NCI-H1436 treated with DMSO at 0.1 percent for 48 hours (cell line): ENCODE results near the gene MINPP1.
"Not testable (repeated sequence)": the region's sequence is repeated elsewhere in the genome, so short reads cannot be mapped to it uniquely, and the experiment has no call there.

Experiments used
- DNase-seq: peaks from one replicate; lab custom pipeline; 2025; lab: John Stamatoyannopoulos, UW

MINPP1 gene

DNA sequence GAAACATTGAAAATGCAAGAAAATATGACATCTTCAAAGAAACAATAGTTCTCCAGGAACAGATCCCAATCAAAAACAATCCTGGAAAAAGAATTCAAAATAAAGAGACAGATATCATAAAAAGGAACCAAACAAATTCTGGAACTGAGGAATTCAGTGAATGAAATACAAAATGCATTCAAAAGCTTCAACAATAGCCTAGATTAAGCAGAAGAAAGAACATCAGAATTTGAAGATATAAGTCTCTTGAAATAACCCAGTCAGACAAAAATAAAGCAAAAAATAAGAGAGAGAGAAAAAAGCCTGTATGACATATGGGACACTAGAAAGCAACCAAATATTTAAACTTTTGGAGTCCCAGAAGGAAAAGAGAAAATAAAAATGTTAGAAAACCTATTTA lies 60.3 kb downstream of the MINPP1 start:
- DNase-seq, result no peak

DNA sequence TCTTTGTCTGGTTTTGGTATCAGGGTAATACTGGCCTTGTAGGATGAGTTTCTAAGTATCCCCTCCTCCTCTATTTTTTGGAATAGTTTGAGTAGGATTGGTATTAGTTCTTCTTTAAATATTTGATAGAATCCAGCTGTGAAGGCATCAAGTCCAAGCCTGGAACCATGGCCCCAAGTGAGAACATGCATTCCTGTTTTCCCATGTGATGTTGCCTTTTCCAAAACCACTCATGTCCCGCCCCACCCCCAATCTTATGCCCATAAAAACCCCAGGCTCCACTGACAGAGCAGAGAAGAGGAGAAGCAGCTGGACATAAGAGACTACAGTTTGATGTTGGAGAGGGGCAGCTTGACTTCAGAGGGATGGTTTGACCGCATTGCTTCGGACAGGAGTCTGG lies 71.2 kb downstream of the MINPP1 start:
- DNase-seq, result no peak

DNA sequence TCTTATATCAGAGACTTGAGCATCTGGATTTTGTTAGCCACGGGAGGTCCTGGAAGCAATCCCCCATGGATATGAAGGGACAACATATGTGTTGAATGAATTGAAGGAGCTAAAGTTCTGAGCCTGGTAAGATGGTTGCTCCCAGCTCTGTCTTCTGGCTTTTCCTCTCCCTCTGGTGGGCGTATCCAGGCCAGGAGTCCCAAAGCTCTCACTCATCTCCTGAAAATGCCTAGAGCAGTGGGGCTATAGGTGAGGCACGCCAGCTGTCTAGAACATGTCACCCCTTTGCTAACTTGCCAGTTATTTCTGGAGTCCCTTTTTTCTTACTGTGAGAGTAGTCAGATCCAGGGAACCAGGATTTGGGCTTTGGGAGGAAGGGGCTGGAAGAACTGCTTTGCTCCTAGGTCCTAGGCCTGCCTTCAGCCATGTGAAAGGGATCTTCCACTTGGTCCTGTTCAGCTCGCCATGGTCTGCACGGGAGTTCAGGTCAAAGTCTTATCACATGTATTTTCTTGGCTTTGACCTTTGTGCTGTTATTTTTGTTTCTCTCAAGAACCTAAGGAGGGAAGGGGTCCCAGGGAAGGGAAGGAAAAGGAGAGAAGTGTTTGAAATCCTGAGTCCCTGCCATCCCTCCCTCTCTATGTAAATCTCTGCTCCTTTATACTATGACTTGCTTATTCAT lies 73.6 kb downstream of the MINPP1 start:
- DNase-seq, result no peak

DNA sequence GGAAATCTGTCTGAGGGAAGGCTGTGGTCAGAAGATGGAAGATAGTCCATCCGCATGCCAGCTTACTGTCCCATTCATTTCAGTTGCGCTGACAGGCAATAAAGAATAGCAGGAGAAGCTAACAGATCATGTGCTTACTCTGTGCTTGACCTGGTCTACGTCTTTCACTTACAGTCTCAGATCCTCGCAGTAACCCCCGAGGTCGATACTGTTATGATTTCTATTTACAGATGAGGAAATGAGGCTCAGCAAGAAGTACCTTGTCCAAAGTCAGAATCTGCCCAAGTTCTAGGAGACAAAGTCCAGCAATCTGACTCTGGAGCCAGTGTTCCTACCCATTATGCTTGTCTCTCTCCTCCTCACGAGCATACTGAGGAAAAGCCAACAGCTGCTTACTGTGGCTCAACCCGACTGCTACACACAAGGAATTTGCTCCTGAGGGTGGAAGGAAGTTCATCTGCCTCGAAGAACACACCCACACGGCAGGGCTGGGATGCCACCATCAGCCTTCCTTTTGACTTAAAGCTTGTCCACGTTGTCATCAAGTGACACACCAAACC lies 74.2 kb downstream of the MINPP1 start:
- no peak for DNase-seq

DNA sequence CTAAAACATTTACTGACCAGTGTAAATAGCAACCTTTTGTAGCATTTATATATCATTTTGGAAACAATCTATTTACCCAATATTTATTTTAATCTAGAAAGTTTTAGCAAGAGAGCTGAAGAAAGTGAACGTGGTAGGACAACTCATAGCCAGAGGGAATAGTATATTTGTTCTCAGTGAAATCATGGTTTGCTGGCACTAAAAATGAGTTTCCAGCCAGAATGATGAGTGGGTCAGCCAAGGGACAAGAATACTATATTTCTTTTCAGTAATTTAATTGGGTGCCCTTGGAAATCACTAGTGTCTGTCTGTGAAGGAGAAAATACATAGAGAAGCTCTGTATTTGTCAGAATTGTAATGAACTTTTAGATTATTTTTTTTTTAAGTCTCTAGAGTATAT lies 74.9 kb downstream of the MINPP1 start:
- DNase-seq, result no peak

DNA sequence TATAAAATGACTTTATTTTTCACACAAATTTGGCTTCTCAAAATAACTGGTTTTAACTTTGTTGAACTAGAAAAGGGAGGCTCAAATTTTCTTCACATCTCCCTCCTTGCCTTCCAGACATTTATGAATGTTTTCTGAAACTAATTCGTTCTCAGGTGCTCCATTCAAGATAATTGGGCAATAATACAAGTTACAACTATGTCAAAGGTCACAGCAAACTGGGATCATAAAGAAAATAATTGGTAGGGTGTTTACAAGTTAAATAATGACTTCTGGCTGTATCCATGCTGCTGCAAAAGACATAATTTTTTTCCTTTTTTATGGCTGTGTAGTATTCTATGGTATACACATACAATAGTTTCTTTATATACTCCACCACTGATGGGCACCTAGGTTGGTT lies 75.3 kb downstream of the MINPP1 start:
- no peak for DNase-seq

DNA sequence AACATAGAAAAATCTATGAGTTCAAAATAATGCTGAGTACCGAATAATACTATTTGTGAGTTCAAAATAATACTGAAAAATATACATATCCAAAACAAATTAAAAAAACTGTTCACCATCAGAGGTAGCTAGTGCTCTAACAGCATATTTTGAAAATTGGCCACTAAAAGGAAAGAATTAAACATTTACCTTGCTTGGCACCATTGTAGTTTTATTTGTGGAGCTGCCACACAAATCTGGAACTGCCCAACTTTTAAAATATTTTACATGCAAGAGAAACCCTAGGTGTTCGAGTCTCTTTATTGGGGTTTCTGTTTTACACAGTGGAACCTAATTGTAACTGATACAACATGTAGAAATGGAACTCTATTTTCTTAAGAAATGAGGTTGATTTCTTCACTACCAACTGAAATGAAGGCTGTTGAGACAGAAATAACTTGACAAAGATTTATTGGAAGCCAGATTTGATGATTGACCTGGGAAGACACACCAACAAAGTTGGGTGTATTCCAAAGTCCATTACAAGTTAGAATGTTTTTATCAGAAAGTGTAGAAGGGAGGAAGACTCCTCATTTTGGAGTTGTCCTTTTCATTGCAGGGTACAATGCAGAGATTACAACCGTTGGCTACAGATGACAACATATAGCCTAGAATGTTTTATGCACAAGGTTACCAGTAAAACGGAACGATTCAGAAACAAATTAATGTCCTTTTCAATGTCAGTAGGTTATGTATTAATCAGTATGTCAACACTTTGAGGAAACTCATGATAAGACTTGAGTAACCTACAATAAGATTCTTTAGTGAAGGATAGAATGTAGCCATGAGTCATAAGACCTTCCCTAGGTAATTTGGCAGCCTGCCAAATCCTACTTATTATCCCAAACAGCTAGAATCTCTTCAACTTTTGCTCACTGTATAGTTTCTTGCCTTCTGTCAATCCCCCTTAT lies 81.1 kb downstream of the MINPP1 start:
- no peak for DNase-seq

DNA sequence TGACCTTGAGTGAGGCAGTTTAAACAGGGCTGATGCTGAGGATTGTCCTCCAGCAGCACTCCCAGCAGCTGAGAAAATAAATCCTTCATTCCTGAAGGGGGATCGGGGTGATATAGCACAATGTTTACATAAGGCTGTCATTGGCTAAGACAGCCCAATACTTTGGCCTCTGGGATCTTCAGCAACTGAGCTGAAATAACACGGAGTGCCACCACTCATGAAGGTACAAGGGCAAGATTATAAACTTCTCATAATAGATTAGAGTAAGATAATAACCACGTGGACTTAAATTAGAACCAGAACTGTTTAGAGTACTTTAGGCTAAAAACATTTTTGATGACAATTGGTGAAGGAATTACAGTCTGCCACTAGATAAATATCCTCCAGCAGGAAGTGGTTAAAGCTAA lies 85.0 kb downstream of the MINPP1 start:
- no peak for DNase-seq

DNA sequence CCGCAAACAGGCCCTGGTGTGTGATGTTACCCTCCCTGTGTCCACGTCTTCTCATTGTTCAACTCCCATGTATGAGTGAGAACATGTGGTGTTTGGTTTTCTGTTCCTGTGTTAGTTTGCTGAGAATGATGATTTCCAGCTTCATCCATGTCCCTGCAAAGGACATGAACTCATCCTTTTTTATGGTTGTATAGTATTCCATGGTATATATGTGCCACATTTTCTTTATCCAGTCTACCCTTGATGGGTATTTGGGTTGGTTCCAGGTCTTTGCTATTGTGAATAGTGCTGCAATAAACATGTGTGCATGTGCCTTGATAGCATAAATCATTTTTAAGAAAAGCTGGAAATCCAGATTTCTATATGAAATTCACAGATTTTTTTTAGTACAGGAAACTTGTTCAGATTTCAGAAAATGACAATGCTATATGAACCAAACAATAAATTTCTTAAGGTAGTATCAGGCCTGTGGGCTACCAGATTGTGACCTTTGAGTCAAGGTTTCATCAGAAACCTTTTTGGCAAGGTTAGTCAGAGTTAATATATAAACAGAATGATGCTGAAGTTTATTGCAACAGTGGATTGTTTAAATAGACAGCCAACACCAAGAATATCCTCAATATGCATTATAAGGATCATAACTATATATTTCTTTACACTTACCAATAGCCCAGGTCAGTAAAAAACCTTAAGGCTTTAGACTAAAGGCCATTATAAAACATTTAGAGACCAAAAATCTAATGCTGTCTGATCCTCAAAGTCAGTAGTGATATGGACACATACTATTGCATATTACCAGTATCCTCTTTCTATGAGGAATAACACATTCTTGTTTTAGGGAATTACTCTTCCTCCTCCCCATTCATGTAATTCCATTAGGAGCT lies 86.3 kb downstream of the MINPP1 start:
- DNase-seq, result no peak

DNA sequence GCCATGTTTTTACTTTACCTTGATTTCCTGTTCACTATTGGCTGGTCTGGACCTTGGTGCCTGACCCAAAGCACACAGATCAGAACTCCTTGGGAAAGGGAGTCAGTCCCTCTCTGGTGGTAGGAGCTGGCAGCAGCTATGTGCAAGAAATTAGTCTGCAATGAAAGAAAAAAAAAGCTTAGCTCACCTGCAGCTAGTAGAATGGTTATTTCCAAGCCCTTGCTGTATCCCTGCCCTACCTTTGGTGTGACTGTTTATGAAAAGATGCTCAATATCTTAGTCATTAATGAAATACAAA lies 86.8 kb downstream of the MINPP1 start:
- DNase-seq, result no peak

DNA sequence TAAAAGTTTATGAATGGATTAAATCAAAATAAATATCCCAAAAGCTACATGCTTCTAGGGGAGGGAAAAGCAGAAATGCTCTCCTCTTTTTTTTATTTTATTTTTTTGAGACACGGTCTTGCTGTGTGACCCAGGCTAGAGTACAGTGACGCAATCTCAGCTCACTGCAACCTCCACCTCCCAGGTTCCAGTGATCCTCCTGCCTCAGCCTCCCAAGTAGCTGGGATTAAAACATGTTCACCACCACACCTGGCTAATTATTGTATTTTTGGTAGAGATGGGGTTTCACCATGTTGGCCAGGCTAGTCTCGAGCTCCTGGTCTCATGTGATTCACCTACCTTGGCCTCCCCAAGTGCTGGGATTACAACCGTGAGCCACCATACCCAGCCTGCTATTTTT lies 88.2 kb downstream of the MINPP1 start:
- DNase-seq, result not testable (repeated sequence)

DNA sequence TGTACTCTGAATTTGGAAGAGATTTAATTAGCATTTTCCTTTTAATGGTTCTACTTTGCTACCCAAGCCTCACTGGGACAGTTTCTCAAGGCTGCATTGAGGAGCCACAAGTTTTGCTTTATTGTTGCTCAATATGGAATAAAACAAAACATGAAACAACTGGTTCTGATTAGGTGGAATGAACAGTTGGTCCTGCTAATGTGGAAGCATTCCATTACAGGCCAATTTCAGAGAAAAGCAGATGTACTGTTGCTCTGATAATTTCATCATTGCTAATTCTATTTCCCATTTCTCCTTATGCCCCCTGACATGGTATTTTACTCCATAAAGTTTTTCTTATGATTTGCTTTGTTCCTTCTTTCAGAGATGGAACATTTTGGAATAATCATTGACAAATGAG lies 89.0 kb downstream of the MINPP1 start:
- no peak for DNase-seq

DNA sequence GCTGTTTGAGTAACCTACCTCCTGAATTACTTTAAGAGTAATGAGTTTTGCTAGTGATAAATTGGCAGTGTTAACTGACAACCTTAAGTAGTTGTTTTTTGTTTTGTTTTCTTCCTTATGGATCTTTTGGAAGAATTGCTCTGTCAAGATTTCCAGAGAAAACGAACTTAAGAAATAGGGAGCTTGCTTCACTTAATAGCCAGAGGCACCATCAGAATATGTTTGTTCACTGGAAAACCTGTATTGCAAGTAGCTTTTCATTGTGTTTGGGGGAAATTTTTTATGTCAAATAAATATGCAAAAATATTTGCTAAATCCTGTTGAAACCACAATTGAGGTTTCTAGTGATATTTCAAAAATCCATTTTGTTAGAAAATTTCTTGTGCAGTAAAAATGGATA lies 89.5 kb downstream of the MINPP1 start:
- DNase-seq, result no peak

DNA sequence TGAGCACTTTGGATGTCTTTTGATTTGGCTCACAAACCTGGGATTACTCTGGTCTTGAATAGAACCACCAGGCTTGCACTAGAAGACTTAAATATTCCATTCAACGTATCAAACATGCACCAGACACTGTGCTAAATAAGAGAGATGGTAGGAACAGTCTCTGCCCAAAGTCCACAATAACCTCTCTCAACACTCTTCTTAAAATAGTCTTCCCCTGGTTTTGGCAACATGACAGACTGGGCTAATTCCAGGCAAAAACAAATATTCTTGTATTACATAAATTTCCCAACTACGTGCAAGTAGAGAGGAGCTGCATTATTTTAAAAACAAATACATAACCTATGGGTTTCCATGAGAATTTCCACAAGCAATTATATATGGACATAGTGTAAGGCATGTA lies 90.2 kb downstream of the MINPP1 start:
- no peak for DNase-seq

DNA sequence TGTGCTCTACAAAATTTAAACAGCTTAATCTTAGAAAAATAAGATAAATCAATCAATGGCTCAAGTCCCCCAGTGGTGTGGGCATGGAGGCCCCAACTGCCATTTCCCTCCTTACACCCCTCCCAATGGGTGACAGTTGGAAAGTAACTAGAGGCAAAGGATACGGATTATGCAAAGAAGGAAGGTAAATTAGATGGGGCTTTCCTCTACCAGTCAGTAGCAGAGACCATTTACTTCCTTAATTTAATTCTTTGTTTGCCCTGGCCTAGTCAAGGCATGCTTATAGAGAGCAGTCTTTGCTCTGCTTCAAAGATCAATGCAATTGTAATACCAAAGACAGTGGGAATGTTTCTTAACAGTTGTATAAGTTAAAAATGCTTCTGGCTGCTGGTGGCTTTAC lies 91.7 kb downstream of the MINPP1 start:
- DNase-seq, result no peak

DNA sequence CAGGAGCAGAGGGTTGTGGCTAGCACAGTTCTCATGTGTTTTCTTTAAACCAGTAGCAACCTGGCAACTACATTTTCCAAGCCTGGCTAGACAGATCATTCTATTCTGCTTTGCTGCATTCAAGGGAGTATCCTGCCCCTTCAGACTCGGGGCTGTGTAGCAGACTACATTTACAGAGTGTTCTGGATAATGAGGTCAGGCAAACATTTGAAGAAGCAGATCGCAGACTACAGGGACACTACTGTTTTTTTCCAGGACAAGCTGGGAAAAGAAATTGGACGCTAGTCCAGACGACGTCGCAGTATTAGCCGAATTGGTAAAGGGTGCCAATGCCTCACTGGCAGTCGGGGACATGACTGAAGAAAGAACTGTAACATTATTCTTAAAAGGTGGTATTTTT lies 94.0 kb downstream of the MINPP1 start:
- DNase-seq, result no peak

DNA sequence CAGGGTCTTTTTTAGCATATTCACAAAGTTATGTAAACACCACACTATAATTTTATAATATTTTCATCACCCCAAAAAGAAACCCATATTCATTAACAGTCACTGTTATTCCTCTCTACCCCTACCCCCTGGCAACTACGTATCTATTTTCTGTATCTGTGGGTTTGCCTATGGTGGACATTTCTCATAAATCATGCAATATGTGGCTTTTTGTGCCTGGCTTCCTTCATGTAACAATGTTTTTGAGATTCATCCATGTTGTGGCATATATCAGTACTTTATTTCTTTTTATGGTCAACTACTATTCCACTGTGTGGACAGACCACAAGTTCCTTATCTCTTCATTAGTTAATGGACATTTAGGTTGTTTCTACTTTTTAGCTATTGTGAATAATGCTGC lies 95.9 kb downstream of the MINPP1 start:
- DNase-seq, result no peak
